Measurements from ENCODE around the gene CACHD1. TPM values are rescaled to one million over a fixed set of nuclear protein-coding genes. Genes with fewer than 3 reads are reported as not detected.

Gene CACHD1
- total and polyA plus RNA-seq, 2 donors (not counting 1 experiment from before 2014, with no cell fraction given): 2.9 to 5.4 TPM

GRCh38 chr1:64451440-64451839 is 18.5 kb upstream of the CACHD1 start:
- Histone ChIP-seq H4K20me1 (ENCODE audit: control insufficient read depth, extremely low read depth, insufficient read depth, low read length) (no peaks in the 10 kb centered on the region), H3K27me3 (ENCODE audit: control insufficient read depth, insufficient read depth, low read length) (peaks cover 8% of the 10 kb centered on the region), H3K79me2 (ENCODE audit: control insufficient read depth, insufficient read depth, low read length) (no peaks in the 10 kb centered on the region), H3K27ac (ENCODE audit: insufficient read depth, low read length) (no peak overlapping the region), H2AFZ (ENCODE audit: low read length) (no peak overlapping the region), H3K9ac (ENCODE audit: insufficient read depth, low read length) (no peak overlapping the region), H3K4me2 (ENCODE audit: extremely low read depth, insufficient read depth, low read length) (no peak overlapping the region), H3K9me3 (ENCODE audit: control insufficient read depth, insufficient read depth, low read depth, low read length) (no peaks in the 10 kb centered on the region), H3K4me3 (replicated peaks in 1 of 4; ENCODE audit: control extremely low read depth in 1 of 4, insufficient read depth in 1 of 4, low read depth in 3 of 4, low read length in 4 of 4) (no peak overlapping the region), H3K4me1 (ENCODE audit: control insufficient read depth, extremely low read depth, insufficient read depth, low read length) (no peaks in the 10 kb centered on the region), H3K36me3 (ENCODE audit: control insufficient read depth, insufficient read depth, low read length) (no peaks in the 10 kb centered on the region)
- TF ChIP-seq EZH2 (IDR thresholded peaks at IDR 0.05; ENCODE audit: low read length, missing control alignments): no peak
- no peak for TF ChIP-seq CTCF (conservative IDR thresholded peaks at IDR 0.05 in 1 of 2, IDR thresholded peaks at IDR 0.05 in 1 of 2; ENCODE audit: low read depth in 1 of 2, low read length in 2 of 2)
- no peak for DNase-seq (ENCODE audit: low read depth in 2 of 2)

GRCh38 chr1:64453688-64454087 is 16.2 kb upstream of the CACHD1 start:
- no peaks in the 10 kb centered on the region for H3K36me3 ChIP-seq (ENCODE audit: control insufficient read depth, insufficient read depth, low read length)
- H3K9ac ChIP-seq (ENCODE audit: insufficient read depth, low read length): no peak overlapping the region
- TF ChIP-seq CTCF (conservative IDR thresholded peaks at IDR 0.05 in 1 of 2, IDR thresholded peaks at IDR 0.05 in 1 of 2; ENCODE audit: low read depth in 1 of 2, low read length in 2 of 2) (no peak), EZH2 (IDR thresholded peaks at IDR 0.05; ENCODE audit: low read length, missing control alignments) (no peak)
- H3K4me1 ChIP-seq (ENCODE audit: control insufficient read depth, extremely low read depth, insufficient read depth, low read length): no peaks in the 10 kb centered on the region
- no peak overlapping the region for H3K4me2 ChIP-seq (ENCODE audit: extremely low read depth, insufficient read depth, low read length)
- H3K9me3 ChIP-seq (ENCODE audit: control insufficient read depth, insufficient read depth, low read depth, low read length): no peaks in the 10 kb centered on the region
- no peak overlapping the region for H3K4me3 ChIP-seq (replicated peaks in 1 of 4; ENCODE audit: control extremely low read depth in 1 of 4, insufficient read depth in 1 of 4, low read depth in 3 of 4, low read length in 4 of 4)
- H2AFZ ChIP-seq (ENCODE audit: low read length): no peak overlapping the region
- H4K20me1 ChIP-seq (ENCODE audit: control insufficient read depth, extremely low read depth, insufficient read depth, low read length): no peaks in the 10 kb centered on the region
- H3K27me3 ChIP-seq (ENCODE audit: control insufficient read depth, insufficient read depth, low read length): peaks cover 4% of the 10 kb centered on the region
- H3K27ac ChIP-seq (ENCODE audit: insufficient read depth, low read length): no peak overlapping the region
- no peaks in the 10 kb centered on the region for H3K79me2 ChIP-seq (ENCODE audit: control insufficient read depth, insufficient read depth, low read length)
- no peak for DNase-seq (ENCODE audit: low read depth in 2 of 2)

- TF ChIP-seq EZH2 (IDR thresholded peaks at IDR 0.05; ENCODE audit: low read length, missing control alignments) (no peak), CTCF (conservative IDR thresholded peaks at IDR 0.05 in 1 of 2, IDR thresholded peaks at IDR 0.05 in 1 of 2; ENCODE audit: low read depth in 1 of 2, low read length in 2 of 2) (no peak)
- H3K4me3 ChIP-seq (replicated peaks in 1 of 4; ENCODE audit: control extremely low read depth in 1 of 4, insufficient read depth in 1 of 4, low read depth in 3 of 4, low read length in 4 of 4): no peak overlapping the region
- no peak overlapping the region for H3K4me2 ChIP-seq (ENCODE audit: extremely low read depth, insufficient read depth, low read length)
- no peaks in the 10 kb centered on the region for H3K27me3 ChIP-seq (ENCODE audit: control insufficient read depth, insufficient read depth, low read length)
- H3K79me2 ChIP-seq (ENCODE audit: control insufficient read depth, insufficient read depth, low read length): no peaks in the 10 kb centered on the region
- DNase-seq (ENCODE audit: low read depth in 2 of 2): no peak
- no peak overlapping the region for H3K27ac ChIP-seq (ENCODE audit: insufficient read depth, low read length)
- no peaks in the 10 kb centered on the region for H3K9me3 ChIP-seq (ENCODE audit: control insufficient read depth, insufficient read depth, low read depth, low read length)
- H3K36me3 ChIP-seq (ENCODE audit: control insufficient read depth, insufficient read depth, low read length): no peaks in the 10 kb centered on the region
- H2AFZ ChIP-seq (ENCODE audit: low read length): no peak overlapping the region
- H3K4me1 ChIP-seq (ENCODE audit: control insufficient read depth, extremely low read depth, insufficient read depth, low read length): no peaks in the 10 kb centered on the region
- no peak overlapping the region for H3K9ac ChIP-seq (ENCODE audit: insufficient read depth, low read length)
- no peaks in the 10 kb centered on the region for H4K20me1 ChIP-seq (ENCODE audit: control insufficient read depth, extremely low read depth, insufficient read depth, low read length)
Observed at GRCh38 chr1:64458915-64459314, 11.0 kb upstream of the CACHD1 start.
